ENCODE results near the gene KRTAP19-2.

- TF ChIP-seq MAFK (IDR thresholded peaks at IDR 0.05; ENCODE audit: low read length) (no peak), TCF7L2 (IDR thresholded peaks at IDR 0.05; ENCODE audit: low read depth, low read length) (no peak), CTCF (IDR thresholded peaks at IDR 0.05 in 2 of 3, conservative IDR thresholded peaks at IDR 0.05 in 1 of 3; ENCODE audit: insufficient read depth in 2 of 3, low read depth in 1 of 3, low read length in 3 of 3) (no peak), POLR2A (conservative IDR thresholded peaks at IDR 0.05) (no peak), KHSRP (IDR thresholded peaks at IDR 0.05) (no peak), HMGXB4 (CRISPR knock-in tag; IDR thresholded peaks at IDR 0.05) (no peak), ZBTB40 (IDR thresholded peaks at IDR 0.05) (no peak), ZBTB40 (CRISPR knock-in tag; IDR thresholded peaks at IDR 0.05) (no peak), PHF20 (IDR thresholded peaks at IDR 0.05; ENCODE audit: partially characterized antibody) (no peak)
- TF ChIP-seq, protein P1, sequence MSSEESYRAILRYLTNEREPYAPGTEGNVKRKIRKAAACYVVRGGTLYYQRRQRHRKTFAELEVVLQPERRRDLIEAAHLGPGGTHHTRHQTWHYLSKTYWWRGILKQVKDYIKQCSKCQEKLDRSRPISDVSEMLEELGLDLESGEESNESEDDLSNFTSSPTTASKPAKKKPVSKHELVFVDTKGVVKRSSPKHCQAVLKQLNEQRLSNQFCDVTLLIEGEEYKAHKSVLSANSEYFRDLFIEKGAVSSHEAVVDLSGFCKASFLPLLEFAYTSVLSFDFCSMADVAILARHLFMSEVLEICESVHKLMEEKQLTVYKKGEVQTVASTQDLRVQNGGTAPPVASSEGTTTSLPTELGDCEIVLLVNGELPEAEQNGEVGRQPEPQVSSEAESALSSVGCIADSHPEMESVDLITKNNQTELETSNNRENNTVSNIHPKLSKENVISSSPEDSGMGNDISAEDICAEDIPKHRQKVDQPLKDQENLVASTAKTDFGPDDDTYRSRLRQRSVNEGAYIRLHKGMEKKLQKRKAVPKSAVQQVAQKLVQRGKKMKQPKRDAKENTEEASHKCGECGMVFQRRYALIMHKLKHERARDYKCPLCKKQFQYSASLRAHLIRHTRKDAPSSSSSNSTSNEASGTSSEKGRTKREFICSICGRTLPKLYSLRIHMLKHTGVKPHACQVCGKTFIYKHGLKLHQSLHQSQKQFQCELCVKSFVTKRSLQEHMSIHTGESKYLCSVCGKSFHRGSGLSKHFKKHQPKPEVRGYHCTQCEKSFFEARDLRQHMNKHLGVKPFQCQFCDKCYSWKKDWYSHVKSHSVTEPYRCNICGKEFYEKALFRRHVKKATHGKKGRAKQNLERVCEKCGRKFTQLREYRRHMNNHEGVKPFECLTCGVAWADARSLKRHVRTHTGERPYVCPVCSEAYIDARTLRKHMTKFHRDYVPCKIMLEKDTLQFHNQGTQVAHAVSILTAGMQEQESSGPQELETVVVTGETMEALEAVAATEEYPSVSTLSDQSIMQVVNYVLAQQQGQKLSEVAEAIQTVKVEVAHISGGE (CRISPR knock-in tag; IDR thresholded peaks at IDR 0.05), result no peak
These were observed 7.1 kb downstream of the KRTAP19-2 start, which contains the start of gene KRTAP19-1 for GRCh38 chr21:30480145-30480544.

Measured in K562 (cell line).